Glutamatergic neuron (in vitro differentiated cells): ENCODE measurements around the gene NOXO1. TPM values are rescaled to one million over a fixed set of nuclear protein-coding genes. Genes with fewer than 3 reads are reported as not detected.

Source experiments
- DNase-seq: peaks from one replicate; pipeline ENCODE4 v3.0.0; 2022
- H3K27ac Mint-ChIP-seq: one replicate; pipeline ENCODE4 v1.8.0; 2020; ENCODE audit warnings: mild to moderate bottlenecking, mixed read lengths, inconsistent platforms; ENCODE audit not compliant: unreplicated experiment
- H3K27me3 Mint-ChIP-seq: one replicate; pipeline ENCODE4 v1.8.0; 2020; ENCODE audit warnings: mild to moderate bottlenecking, moderate library complexity, mixed read lengths, inconsistent platforms; ENCODE audit not compliant: unreplicated experiment
- H3K36me3 Mint-ChIP-seq: one replicate; pipeline ENCODE4 v1.8.0; 2020; ENCODE audit warnings: mild to moderate bottlenecking, mixed read lengths, inconsistent platforms; ENCODE audit not compliant: unreplicated experiment
- H3K4me1 Mint-ChIP-seq: one replicate; pipeline ENCODE4 v1.8.0; 2020; ENCODE audit warnings: mild to moderate bottlenecking, low read depth, mixed read lengths, inconsistent platforms; ENCODE audit not compliant: unreplicated experiment
- H3K4me3 Mint-ChIP-seq: one replicate; pipeline ENCODE4 v1.8.0; 2020; ENCODE audit warnings: mild to moderate bottlenecking, mixed read lengths, inconsistent platforms; ENCODE audit not compliant: unreplicated experiment
- H3K9me3 Mint-ChIP-seq: one replicate; pipeline ENCODE4 v1.8.0; 2020; ENCODE audit warnings: mild to moderate bottlenecking, moderate library complexity, mixed read lengths, inconsistent platforms; ENCODE audit not compliant: unreplicated experiment
- total RNA-seq: library from RNA; stranded (reverse); fragmentation: NEBNext Ultra II Directional; extraction: Animal tissue kit (Norgen Biotek cat#: 25700); gene quantifications from one replicate; pipeline ENCODE4 v1.2.1, GENCODE V29; 2021; ENCODE audit not compliant: unreplicated experiment
- TF ChIP-seq, protein P1 (sequence below): fragments of 200-600 bp; sonication (generic); IDR thresholded peaks from one replicate; pipeline ENCODE4 v1.5.0; 2021; ENCODE audit not compliant: partially characterized antibody, unreplicated experiment

NOXO1 gene
- total RNA-seq, 1 donor from 2014 or later = 1.3 TPM

GRCh38 chr16:1953734-1954133 lies 27.5 kb downstream of the NOXO1 start:
- no peak for DNase-seq
- Mint-ChIP-seq H3K9me3 (peaks cover 3% of the 10 kb centered on the region), H3K27ac (no peak overlapping the region), H3K4me3 (no peak overlapping the region), H3K27me3 (peaks cover 2% of the 10 kb centered on the region), H3K4me1 (peaks cover 2% of the 10 kb centered on the region), H3K36me3 (no peaks in the 10 kb centered on the region)
- TF ChIP-seq, protein P1, sequence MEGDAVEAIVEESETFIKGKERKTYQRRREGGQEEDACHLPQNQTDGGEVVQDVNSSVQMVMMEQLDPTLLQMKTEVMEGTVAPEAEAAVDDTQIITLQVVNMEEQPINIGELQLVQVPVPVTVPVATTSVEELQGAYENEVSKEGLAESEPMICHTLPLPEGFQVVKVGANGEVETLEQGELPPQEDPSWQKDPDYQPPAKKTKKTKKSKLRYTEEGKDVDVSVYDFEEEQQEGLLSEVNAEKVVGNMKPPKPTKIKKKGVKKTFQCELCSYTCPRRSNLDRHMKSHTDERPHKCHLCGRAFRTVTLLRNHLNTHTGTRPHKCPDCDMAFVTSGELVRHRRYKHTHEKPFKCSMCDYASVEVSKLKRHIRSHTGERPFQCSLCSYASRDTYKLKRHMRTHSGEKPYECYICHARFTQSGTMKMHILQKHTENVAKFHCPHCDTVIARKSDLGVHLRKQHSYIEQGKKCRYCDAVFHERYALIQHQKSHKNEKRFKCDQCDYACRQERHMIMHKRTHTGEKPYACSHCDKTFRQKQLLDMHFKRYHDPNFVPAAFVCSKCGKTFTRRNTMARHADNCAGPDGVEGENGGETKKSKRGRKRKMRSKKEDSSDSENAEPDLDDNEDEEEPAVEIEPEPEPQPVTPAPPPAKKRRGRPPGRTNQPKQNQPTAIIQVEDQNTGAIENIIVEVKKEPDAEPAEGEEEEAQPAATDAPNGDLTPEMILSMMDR = no peak

DNA sequence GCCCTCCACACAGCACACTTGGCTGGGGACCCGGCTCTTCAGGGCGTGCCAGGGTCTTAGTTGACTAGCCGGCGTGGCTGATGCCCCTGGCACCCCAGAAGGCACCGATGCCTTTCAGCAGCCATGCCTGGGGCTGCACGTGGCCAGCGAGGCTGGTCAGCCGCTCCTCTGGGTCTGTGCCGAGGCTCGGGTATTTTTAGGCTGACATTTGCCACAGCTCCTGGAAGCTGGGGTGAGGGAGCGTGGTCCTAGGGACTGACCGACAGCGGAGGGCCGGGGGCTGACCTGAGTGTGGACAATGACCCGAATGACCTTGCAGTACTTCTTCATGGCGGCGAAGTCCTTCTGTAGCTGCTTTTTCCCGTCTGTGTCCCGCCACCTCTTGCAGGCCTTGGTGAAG lies 30.7 kb downstream of the NOXO1 start:
- no peak for DNase-seq
- Mint-ChIP-seq H3K36me3 (no peaks in the 10 kb centered on the region), H3K27ac (no peak overlapping the region), H3K9me3 (peaks cover 3% of the 10 kb centered on the region), H3K4me3 (no peak overlapping the region), H3K27me3 (peaks cover 5% of the 10 kb centered on the region), H3K4me1 (peaks cover 2% of the 10 kb centered on the region)
- TF ChIP-seq, protein P1 = no peak

DNA sequence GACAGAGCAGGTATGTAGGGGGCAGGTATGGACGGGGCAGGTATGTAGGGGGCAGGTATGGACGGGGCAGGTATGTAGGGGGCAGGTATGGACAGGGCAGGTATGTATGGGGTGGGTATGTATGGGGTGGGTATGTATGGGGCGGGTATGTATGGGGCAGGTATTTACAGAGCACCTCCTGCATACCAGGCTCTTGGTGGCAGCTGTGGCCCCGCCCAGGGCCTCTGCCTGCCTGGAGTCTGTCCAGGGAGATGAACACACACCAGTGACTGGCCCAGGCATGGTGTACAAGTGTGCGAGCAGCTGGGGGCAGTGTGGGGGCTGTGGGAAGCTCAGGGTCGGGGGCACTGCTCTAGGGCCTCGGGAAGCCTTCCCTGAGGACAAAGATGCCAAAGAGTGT lies 31.2 kb downstream of the NOXO1 start:
- Mint-ChIP-seq H3K4me1 (peaks cover 2% of the 10 kb centered on the region), H3K27ac (no peak overlapping the region), H3K4me3 (no peak overlapping the region), H3K9me3 (peaks cover 3% of the 10 kb centered on the region), H3K36me3 (no peaks in the 10 kb centered on the region), H3K27me3 (peaks cover 5% of the 10 kb centered on the region)
- DNase-seq = no peak
- TF ChIP-seq, protein P1 = no peak

- no peak overlapping the region for H3K4me3 Mint-ChIP-seq
Measured at GRCh38 chr16:1949507-1949906, 31.8 kb downstream of the NOXO1 start.

GRCh38 chr16:1947369-1947670 lies 33.9 kb downstream of the NOXO1 start:
- Mint-ChIP-seq H3K27ac (no peak overlapping the region), H3K36me3 (no peaks in the 10 kb centered on the region), H3K9me3 (peaks cover 3% of the 10 kb centered on the region), H3K4me1 (peaks cover 2% of the 10 kb centered on the region), H3K27me3 (peaks cover 3% of the 10 kb centered on the region), H3K4me3 (no peak overlapping the region)
- TF ChIP-seq, protein P1 = no peak
- no peak for DNase-seq

More at GRCh38 chr16:1949507-1949906, 31.8 kb downstream of the NOXO1 start:
- DNase-seq = no peak
- Mint-ChIP-seq H3K36me3 (no peaks in the 10 kb centered on the region), H3K27me3 (peaks cover 5% of the 10 kb centered on the region), H3K9me3 (peaks cover 3% of the 10 kb centered on the region), H3K27ac (no peak overlapping the region), H3K4me1 (peaks cover 2% of the 10 kb centered on the region)
- TF ChIP-seq, protein P1 = no peak
